ENCODE measurements around the gene RPUSD2.

RPUSD2 gene

DNA sequence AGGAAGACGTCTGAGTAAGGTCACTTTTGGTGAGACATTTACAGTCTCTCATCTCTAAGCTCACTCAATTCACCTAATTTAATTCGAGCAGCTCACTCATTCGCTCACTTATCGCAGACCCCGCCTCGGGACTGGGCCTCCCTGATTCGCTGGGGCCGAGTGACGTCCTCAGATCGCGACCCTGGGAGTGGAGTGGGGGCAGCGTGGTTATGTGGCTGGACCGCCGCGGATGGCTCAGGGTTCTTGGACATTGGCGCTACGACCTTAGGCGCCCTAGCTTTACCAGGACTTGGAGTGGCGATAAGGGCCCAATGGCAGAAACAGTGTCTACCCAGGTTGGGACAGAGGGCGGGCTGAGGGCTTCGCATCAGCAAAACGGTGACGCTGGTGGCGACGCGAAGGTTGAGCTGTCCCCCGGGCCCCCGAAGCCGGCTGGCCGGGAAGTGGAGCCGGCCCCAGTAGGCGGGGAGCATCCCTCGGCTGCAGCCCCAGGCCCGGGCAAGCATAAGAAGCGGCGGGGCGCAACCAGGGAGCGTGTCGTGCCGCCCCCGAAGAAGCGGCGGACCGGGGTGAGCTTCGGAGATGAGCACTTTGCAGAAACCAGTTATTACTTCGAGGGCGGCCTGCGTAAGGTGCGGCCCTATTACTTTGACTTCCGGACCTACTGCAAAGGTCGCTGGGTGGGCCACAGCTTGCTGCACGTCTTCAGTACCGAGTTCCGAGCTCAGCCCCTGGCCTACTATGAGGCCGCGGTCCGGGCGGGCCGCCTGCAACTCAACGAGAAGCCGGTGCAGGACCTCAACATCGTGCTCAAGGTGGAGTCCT, at the start of gene RPUSD2:
Gene RPUSD2 (plus strand): TSS at position 171 of the 825 bp plus-strand sequence. CDS start 39 bp downstream, at position 210.
- peak; percentile 59 to 85 (median 71) for DNase-seq (ENCODE audit: low read depth in 3 of 3, low spot score in 1 of 3)

- DNase-seq (ENCODE audit: low read depth in 3 of 3, low spot score in 1 of 3), result no peak
Measured at GRCh38 chr15:40523611-40524010, 45.5 kb upstream of the RPUSD2 start.

- no peak for DNase-seq (ENCODE audit: low read depth in 3 of 3, low spot score in 1 of 3)
Measured at GRCh38 chr15:40525855-40526254, 43.2 kb upstream of the RPUSD2 start.

DNA sequence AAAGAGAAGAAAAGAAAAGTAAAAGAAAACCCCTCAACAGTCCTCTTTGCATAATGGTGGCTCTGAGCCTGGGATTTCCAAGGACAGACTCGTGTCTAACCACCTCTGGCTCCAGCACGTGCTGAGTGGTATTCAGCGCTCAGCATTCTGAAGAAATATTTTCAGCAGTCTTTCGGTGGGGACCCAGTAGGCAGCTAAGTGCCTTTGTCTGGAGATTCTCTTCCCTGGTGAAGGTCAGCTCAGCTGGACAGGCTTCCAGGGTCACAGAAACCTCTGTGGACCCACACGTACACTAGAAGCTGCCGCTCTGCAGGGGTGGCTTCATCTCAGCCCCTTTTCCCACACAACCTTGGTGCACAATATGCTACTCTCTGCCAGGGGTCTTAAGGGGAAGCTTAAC, 40.3 kb upstream of the RPUSD2 start:
- DNase-seq (ENCODE audit: low read depth in 3 of 3, low spot score in 1 of 3), result no peak

- no peak for DNase-seq (ENCODE audit: low read depth in 3 of 3, low spot score in 1 of 3)
Measured at GRCh38 chr15:40533763-40534364, 35.2 kb upstream of the RPUSD2 start.

- no peak for DNase-seq (ENCODE audit: low read depth in 3 of 3, low spot score in 1 of 3)
Measured at GRCh38 chr15:40534371-40534770, 34.7 kb upstream of the RPUSD2 start.

DNA sequence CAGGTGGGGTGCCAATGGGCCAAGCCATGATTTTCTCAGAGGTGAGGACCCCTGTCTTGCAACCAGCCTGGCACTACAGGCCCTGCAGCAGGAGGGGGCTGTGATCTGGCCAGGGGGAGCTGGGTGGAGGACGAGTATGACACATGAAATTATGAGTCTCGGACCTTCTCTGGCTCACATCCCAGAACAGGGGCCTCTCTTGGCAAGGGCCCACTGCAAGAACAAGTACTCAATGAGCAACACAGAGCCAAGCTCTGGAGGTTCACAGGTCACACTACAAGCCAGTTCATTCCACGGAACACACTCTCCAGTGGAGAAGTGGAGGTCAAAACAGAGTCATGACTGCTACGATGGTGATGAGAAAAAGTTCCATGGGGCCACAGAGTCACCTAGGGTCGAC, 32.6 kb upstream of the RPUSD2 start:
- DNase-seq (ENCODE audit: low read depth in 3 of 3, low spot score in 1 of 3), result no peak

GRCh38 chr15:40538976-40539375, 30.1 kb upstream of the RPUSD2 start:
- no peak for DNase-seq (ENCODE audit: low read depth in 3 of 3, low spot score in 1 of 3)

GRCh38 chr15:40543082-40543481, 26.0 kb upstream of the RPUSD2 start:
- no peak for DNase-seq (ENCODE audit: low read depth in 3 of 3, low spot score in 1 of 3)

DNA sequence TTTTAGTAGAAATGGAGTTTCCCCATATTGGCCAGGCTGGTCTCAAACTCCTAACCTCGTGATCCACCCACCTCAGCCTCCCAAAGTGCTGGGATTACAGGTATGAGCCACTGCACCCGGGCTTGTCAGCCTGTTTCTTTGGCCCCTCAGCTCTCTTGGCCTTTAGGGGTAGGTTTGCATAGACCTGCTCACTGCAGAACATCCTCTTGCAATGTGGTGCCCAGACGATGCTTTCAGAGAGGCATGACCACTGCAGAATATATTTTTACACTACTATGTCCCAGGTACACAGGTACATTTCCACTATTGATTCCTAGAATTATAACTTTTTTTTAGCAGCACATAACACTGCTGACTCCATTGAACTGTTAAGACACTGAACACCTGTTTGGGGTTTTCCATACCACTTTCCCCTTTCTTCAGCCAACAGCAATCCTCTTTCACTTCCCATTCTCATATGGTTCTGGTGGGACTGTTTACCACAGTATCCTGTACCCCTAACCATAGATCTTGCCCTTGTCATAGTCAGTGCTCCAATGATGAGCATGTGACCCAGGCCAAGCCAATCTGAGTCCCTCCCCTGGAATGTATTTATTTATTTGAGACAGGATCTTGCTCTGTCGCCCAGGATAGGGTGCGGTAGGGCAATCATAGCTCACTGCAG, 25.3 kb upstream of the RPUSD2 start:
- DNase-seq (ENCODE audit: low read depth in 3 of 3, low spot score in 1 of 3), result no peak

DNA sequence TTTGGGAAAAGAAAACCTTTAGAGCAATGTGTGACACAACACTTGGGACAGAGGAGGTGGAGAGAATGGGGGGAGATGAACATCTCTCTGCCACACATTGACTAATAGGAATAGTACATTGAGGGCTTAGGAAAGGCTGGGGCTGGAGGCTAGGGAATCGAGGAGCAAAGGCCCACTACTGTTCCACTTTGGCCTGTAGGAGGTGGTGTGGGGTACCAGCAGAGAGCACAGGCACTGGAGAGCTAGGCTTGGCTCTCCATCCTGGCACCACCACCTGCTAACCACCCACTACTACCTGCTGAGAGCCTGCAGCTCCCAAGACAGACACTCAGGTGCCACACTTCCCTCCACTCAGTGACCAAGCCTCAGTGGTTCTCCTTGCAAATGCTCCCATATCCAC, 23.6 kb upstream of the RPUSD2 start:
- no peak for DNase-seq (ENCODE audit: low read depth in 3 of 3, low spot score in 1 of 3)

- DNase-seq (ENCODE audit: low read depth in 3 of 3, low spot score in 1 of 3), result no peak
Measured at GRCh38 chr15:40548610-40549009, 20.5 kb upstream of the RPUSD2 start.

- DNase-seq (ENCODE audit: low read depth in 3 of 3, low spot score in 1 of 3), result no peak
Measured at GRCh38 chr15:40549894-40550293, 19.2 kb upstream of the RPUSD2 start.

GRCh38 chr15:40550341-40551037, 18.6 kb upstream of the RPUSD2 start:
- DNase-seq (ENCODE audit: low read depth in 3 of 3, low spot score in 1 of 3), result no peak

DNA sequence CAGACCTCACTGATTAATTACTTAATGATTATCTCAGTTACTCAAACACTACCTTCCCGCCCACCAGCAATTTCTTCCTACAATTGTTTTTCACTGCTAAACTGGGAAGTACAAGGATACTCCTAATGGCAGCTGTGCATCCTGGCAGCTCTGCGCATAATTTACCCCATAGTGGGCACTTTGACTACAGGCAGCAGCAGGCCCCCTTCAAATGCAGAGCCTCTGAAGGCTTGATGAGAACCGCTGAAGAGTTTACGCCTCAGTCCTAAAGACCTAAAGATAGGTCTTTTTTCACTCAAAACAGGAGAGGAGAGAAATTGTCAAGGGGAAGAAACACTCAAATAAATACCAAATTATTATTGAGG, 15.0 kb upstream of the RPUSD2 start:
- no peak for DNase-seq (ENCODE audit: low read depth in 3 of 3, low spot score in 1 of 3)

DNA sequence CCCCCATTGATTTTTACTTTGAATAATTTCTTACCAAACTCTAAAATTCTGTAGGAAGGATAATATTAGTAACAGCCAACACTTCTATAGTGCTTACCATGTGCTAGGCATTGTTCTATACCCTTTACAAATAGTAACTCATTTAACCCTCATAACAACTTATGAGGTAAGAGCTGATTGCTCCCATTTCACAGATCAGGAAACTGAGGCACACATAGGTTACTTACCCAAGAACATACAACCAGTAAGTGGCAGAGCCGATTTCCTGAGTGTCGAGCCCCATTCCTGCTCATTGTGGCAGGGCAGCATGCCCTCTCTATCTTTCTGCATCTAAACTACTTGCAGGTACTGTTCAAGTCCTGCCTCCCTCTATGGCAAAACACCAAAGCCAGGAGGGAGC, 13.2 kb upstream of the RPUSD2 start:
- DNase-seq (ENCODE audit: low read depth in 3 of 3, low spot score in 1 of 3), result no peak

- DNase-seq (ENCODE audit: low read depth in 3 of 3, low spot score in 1 of 3), result no peak
Measured at GRCh38 chr15:40558952-40559742, 10.0 kb upstream of the RPUSD2 start.

DNA sequence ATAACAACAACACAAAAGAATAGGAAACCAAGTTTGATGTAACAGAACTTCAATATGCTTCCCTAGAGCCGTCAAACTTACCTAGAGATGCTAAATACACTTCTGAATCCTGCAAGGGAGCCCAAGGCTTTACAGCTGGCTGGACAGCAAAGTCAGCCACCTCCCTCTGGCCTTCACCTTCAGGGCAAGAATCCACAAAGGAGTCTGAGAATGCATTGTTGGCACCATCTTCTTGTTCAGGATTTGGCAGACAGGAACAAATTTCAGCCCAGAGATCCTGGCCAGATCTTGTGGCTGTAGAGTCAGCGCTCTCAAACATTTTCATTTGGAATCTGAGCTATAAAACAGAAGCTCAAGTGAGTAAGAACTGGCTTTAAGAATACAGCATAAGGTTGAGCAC, 6.4 kb upstream of the RPUSD2 start:
- DNase-seq (ENCODE audit: low read depth in 3 of 3, low spot score in 1 of 3), result no peak

DNA sequence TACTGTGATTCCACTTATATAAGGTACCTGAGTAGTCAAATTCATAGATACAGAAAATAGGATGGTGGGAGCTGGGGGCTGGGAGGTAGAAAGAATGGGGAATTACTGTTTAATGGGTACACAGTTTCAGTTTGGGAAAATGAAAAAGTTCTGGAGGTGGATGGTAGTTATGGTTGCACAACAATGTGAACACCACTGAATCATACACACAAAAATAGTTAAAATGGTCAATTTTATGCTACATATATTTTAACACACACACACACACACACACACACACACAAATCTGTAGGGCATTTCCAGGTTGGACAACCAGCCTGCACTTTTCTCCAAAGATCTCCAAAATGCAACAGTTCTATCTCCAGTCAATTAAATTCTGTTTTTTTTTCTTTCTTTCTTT, 5.7 kb upstream of the RPUSD2 start:
- DNase-seq (ENCODE audit: low read depth in 3 of 3, low spot score in 1 of 3), result no peak

GRCh38 chr15:40564591-40565332, 4.3 kb upstream of the RPUSD2 start, which contains the start of gene CCDC32:
TSS of gene CCDC32 (minus strand) at chr15:40565042. CDS start at chr15:40563015, 2,027 bp downstream.
- peak; percentile 80 to 85 (median 85) for DNase-seq (ENCODE audit: low read depth in 3 of 3, low spot score in 1 of 3)

Data from stimulated activated CD4-positive, alpha-beta T cell treated with anti-CD3 and anti-CD28 coated beads, TNF-alpha, amount 100 ng/mL, for 1 hour (primary cell).